Panc1 (cell line): ENCODE data around the gene SSBP4. TPM values are rescaled to one million over a fixed set of nuclear protein-coding genes. Genes with fewer than 3 reads are reported as not detected.

ENCODE experiments used
- ATAC-seq: fragments of 200-7000 bp; cut with Tn5 transposase; 2 replicates; pipeline ENCODE4 v1.9.1; 2020; ENCODE audit warnings: mild to moderate bottlenecking, moderate library complexity
- BruUV-seq: library from RNA; stranded (reverse); fragments of 400-500 nt; replicated peaks from 2 replicates; lab custom pipeline; 2021; lab: Mats Ljungman, UMichigan
- CTCF ChIA-PET: fragments of 300-600 bp; sonication (Branson Sonifier 250); formaldehyde crosslinking; loops from one replicate; lab custom pipeline; 2022; ENCODE audit warnings: antibody characterized with exemption; lab: Charles Lee
- POLR2A ChIA-PET: fragments of 300-600 bp; sonication (Branson Sonifier 250); formaldehyde crosslinking; loops from one replicate; lab custom pipeline; 2022; ENCODE audit warnings: antibody characterized with exemption; lab: Charles Lee
- DNase-seq: peaks from one replicate; pipeline ENCODE4 v3.0.0-alpha.2; 2010; ENCODE audit warnings: low read depth, low spot score
- H3K27ac ChIP-seq: 2 replicates; pipeline ENCODE4 v1.5.1; 2011; ENCODE audit warnings: mild to moderate bottlenecking, low read length, inconsistent platforms
- H3K27me3 ChIP-seq: fragments of 200-500 bp; sonication (Bioruptor generic); 2 replicates; pipeline ENCODE4 v1.6.0; 2014; ENCODE audit warnings: low read length, inconsistent platforms; ENCODE audit not compliant: control insufficient read depth, insufficient read depth
- H3K36me3 ChIP-seq: fragments of 200-500 bp; sonication (Bioruptor generic); 2 replicates; pipeline ENCODE4 v1.5.1; 2014; ENCODE audit warnings: inconsistent platforms, mild to moderate bottlenecking, low read length, moderate library complexity; ENCODE audit not compliant: control insufficient read depth, insufficient read depth
- H3K4me1 ChIP-seq: 2 replicates; pipeline ENCODE4 v1.5.1; 2011; ENCODE audit warnings: inconsistent platforms, mild to moderate bottlenecking, low read length, moderate library complexity; ENCODE audit not compliant: control insufficient read depth, insufficient read depth
- H3K4me3 ChIP-seq, 2 experiments: 2 replicates each; pipeline ENCODE4 v1.5.1; 2011 to 2012; ENCODE audit warnings: low read depth in 2 of 2, low read length in 2 of 2, mild to moderate bottlenecking in 2 of 2, inconsistent platforms in 1 of 2, moderate library complexity in 1 of 2
- H3K9me3 ChIP-seq: fragments of 200-500 bp; sonication (Bioruptor generic); 2 replicates; pipeline ENCODE4 v1.5.1; 2014; ENCODE audit warnings: low read depth, mild to moderate bottlenecking, inconsistent platforms, low read length, moderate library complexity; ENCODE audit not compliant: control insufficient read depth, insufficient read depth
- POLR2AphosphoS5 ChIP-seq: IDR thresholded peaks from 2 replicates; pipeline ENCODE4 v1.6.1; 2012; ENCODE audit warnings: mild to moderate bottlenecking, low read depth, low read length, moderate library complexity
- SIN3A ChIP-seq: IDR thresholded peaks from 2 replicates; pipeline ENCODE4 v1.6.1; 2012; ENCODE audit warnings: low read depth, mild to moderate bottlenecking, low read length, moderate library complexity, borderline replicate concordance; ENCODE audit not compliant: insufficient read depth
- TCF7L2 ChIP-seq: IDR thresholded peaks from 2 replicates; pipeline ENCODE4 v1.6.1; 2011; ENCODE audit warnings: mild to moderate bottlenecking, low read depth, low read length, inconsistent platforms
- in situ Hi-C: cut with HindIII; loops from 2 replicates; pipeline ENCODE4 v1.10.0; 2016; ENCODE audit warnings: low sequenced_read_pairs, low pct_unique_long_range_greater_than_20kb
- intact Hi-C: fragments of 100-400 bp; cut with micrococcal nuclease; formaldehyde crosslinking; loops from one replicate; pipeline ENCODE4 v1.10.0; 2022; ENCODE audit not compliant: unreplicated experiment
- total RNA-seq: library from RNA; stranded (reverse); gene quantifications from one replicate; pipeline ENCODE4 v1.2.1, GENCODE V29; 2021; ENCODE audit not compliant: unreplicated experiment
- TF ChIP-seq, protein P1 (sequence below), 2 experiments: IDR thresholded peaks; 2 replicates each; pipeline ENCODE4 v1.6.1; 2011 to 2012; ENCODE audit warnings: low read depth in 2 of 2, control low read depth in 1 of 2, low read length in 1 of 2, mild to moderate bottlenecking in 1 of 2, moderate library complexity in 1 of 2; ENCODE audit not compliant: insufficient read depth in 1 of 2
- TF ChIP-seq, protein P2 (sequence below): fragments of 450-650 bp; IDR thresholded peaks from 2 replicates; pipeline ENCODE4 v1.5.1; 2017; ENCODE audit warnings: mild to moderate bottlenecking

The SSBP4 gene
- total RNA-seq, 1 experiment from 2014 or later = 128 TPM

DNA sequence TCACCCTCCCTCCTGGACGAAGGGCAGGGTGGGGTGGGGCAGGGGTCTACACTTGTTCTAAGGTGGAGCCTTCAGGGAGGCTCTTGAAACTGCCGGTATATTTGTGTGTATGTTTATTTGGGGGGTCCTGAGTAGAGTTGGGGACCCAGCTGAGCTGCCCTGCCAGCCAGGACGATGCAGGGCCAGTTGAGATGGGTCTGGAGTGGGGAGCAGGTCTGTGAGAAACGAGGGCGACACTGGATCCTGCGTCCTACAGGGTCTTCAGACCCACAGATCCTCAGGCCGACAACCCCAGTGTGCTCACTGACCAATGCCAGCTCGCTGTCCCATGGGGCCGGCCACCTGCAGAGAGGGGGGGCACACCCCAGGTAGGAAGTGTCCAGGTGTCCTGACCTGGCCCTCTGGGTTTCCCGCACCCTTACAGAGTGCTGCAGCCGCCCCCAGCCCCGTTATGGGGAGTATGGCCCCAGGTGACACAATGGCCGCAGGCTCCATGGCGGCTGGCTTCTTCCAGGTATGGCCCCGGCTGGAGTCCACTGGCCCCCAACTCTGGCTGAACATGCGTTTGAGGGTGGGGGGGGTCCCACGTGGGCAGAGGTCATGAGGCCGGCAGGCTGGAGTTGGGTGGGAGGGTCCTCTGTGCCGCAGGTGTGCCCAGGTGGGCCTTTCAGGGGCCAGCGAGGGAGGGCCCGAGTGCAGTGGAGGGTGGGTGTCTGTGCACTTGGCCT lies 11.4 kb downstream of the SSBP4 start:
- Histone ChIP-seq H3K4me3 (no peak overlapping the region), H3K4me1 (peaks cover 47% of the 10 kb centered on the region), H3K27ac (peak overlapping the region; percentile 70; the same call in 1 of the 2 replicates), H3K36me3 (no peaks in the 10 kb centered on the region), H3K27me3 (no peaks in the 10 kb centered on the region), H3K9me3 (no peaks in the 10 kb centered on the region)
- ChIA-PET POLR2A (no interaction called here), CTCF (no interaction called here)
- ATAC-seq (no peak), DNase-seq (no peak)
- intact Hi-C loops = no loop called here
- BruUV-seq = no TSS peak
- in situ Hi-C loops = no loop called here
- TF ChIP-seq SIN3A (no peak), TCF7L2 (no peak), POLR2AphosphoS5 (no peak)
- TF ChIP-seq, protein P1, sequence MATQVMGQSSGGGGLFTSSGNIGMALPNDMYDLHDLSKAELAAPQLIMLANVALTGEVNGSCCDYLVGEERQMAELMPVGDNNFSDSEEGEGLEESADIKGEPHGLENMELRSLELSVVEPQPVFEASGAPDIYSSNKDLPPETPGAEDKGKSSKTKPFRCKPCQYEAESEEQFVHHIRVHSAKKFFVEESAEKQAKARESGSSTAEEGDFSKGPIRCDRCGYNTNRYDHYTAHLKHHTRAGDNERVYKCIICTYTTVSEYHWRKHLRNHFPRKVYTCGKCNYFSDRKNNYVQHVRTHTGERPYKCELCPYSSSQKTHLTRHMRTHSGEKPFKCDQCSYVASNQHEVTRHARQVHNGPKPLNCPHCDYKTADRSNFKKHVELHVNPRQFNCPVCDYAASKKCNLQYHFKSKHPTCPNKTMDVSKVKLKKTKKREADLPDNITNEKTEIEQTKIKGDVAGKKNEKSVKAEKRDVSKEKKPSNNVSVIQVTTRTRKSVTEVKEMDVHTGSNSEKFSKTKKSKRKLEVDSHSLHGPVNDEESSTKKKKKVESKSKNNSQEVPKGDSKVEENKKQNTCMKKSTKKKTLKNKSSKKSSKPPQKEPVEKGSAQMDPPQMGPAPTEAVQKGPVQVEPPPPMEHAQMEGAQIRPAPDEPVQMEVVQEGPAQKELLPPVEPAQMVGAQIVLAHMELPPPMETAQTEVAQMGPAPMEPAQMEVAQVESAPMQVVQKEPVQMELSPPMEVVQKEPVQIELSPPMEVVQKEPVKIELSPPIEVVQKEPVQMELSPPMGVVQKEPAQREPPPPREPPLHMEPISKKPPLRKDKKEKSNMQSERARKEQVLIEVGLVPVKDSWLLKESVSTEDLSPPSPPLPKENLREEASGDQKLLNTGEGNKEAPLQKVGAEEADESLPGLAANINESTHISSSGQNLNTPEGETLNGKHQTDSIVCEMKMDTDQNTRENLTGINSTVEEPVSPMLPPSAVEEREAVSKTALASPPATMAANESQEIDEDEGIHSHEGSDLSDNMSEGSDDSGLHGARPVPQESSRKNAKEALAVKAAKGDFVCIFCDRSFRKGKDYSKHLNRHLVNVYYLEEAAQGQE (IDR thresholded peaks at IDR 0.05; ENCODE audit: insufficient read depth in 1 of 2, low read depth in 2 of 2, low read length in 1 of 2) = no peak
- TF ChIP-seq, protein P2, sequence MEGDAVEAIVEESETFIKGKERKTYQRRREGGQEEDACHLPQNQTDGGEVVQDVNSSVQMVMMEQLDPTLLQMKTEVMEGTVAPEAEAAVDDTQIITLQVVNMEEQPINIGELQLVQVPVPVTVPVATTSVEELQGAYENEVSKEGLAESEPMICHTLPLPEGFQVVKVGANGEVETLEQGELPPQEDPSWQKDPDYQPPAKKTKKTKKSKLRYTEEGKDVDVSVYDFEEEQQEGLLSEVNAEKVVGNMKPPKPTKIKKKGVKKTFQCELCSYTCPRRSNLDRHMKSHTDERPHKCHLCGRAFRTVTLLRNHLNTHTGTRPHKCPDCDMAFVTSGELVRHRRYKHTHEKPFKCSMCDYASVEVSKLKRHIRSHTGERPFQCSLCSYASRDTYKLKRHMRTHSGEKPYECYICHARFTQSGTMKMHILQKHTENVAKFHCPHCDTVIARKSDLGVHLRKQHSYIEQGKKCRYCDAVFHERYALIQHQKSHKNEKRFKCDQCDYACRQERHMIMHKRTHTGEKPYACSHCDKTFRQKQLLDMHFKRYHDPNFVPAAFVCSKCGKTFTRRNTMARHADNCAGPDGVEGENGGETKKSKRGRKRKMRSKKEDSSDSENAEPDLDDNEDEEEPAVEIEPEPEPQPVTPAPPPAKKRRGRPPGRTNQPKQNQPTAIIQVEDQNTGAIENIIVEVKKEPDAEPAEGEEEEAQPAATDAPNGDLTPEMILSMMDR = no peak

DNA sequence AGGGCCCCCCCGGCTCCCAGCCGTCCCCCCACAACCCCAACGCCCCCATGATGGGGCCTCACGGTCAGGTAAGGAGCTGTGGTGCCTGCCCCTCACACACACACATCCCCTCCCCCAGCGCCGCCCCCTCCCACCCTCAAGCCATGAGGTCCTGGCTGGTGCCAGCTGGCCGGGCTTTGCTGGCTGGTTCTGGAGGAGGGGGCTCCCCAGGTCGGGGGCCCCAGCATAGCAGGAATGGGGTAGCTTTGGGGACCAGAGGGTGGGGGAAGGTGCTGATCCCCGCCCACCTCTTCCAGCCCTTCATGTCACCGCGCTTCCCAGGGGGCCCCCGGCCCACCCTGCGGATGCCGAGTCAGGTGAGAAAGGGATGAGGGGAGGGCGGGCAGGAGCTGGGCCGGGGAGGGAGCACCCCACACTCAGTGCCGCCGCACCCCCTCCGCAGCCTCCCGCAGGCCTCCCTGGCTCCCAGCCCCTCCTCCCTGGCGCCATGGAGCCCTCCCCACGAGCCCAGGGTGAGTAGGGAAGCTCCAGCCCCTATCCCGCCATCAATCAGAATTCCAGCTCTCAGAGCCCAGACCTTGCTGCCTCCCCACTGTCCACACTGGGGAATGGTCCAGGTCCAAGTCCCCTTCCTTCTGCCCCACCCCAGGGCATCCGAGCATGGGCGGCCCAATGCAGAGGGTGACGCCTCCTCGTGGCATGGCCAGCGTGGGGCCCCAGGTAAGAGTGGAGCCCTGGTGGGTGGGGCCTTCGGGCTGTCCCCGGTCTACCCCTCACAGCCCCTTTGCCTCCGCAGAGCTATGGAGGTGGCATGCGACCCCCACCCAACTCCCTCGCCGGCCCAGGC lies 12.4 kb downstream of the SSBP4 start:
- CTCF ChIA-PET = no interaction called here
- no peaks in the 10 kb centered on the region for H3K27me3 ChIP-seq
- POLR2A ChIA-PET = no interaction called here
- 0 out of 2 replicates have a peak, but pooled peaks have one; percentile 2 for ATAC-seq
- in situ Hi-C loops = no loop called here
- H3K36me3 ChIP-seq = no peaks in the 10 kb centered on the region
- no peak for DNase-seq
- peaks cover 40% of the 10 kb centered on the region for H3K4me1 ChIP-seq
- BruUV-seq = no TSS peak
- TF ChIP-seq, protein P1 (IDR thresholded peaks at IDR 0.05; ENCODE audit: insufficient read depth in 1 of 2, low read depth in 2 of 2, low read length in 1 of 2) = no peak
- TF ChIP-seq POLR2AphosphoS5 = peak; percentile 22; the same call in 1 of the 2 replicates
- no peak overlapping the region for H3K4me3 ChIP-seq
- H3K27ac ChIP-seq = peak overlapping the region; percentile 57; the same call in 1 of the 2 replicates
- no peaks in the 10 kb centered on the region for H3K9me3 ChIP-seq
- intact Hi-C loops = no loop called here
